ENCODE data around the gene STYXL2.

Gene STYXL2
- 0 reads per million in 3 donors for total RNA-seq

DNA sequence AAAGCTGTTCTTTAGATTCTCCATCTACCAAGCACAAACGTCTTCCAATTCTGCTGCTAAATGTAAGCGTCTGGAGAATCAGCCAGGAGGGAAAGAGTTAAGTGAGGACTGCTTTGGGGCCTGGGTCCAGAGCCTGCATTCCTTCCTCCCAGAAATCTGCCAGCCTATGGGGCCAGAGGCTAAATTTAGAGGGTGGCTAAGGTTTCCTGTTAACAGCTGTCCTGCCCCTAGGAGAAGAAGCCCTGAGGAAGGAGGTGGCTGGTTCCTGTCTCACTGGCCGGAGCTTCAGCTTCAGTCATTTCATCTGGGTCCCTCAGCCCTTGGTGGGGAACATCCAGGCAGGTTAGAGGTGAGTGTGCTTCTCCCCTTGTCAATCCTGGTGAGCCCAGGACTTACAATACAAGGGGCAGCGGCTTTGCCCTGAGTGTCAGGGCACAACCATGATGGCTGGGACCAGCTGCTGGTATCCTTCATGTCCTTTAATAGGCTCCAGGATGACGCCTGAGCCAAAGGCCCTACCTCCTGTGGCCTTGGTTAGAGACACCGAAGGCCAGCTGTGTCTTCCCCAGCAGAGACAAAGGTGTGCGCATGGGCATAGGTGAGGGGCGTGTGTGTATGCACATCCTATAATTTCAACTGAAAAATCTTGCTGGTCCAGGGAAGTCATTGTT lies at the start of gene STYXL2:
TSS of gene STYXL2 (plus strand) at position 230 of the 671 bp plus-strand sequence. CDS start 775 bp downstream, outside the sequence.
- no peaks in the 10 kb centered on the region for H3K36me3 ChIP-seq (ENCODE audit: control insufficient read depth, insufficient read depth, low read length)
- H3K4me1 ChIP-seq (ENCODE audit: control insufficient read depth, insufficient read depth, low read length, poor library complexity, severe bottlenecking), result peaks cover 13% of the 10 kb centered on the region
- no peaks in the 10 kb centered on the region for H3K9me3 ChIP-seq (ENCODE audit: control insufficient read depth, low read length)
- no peak within 1 kb of the TSS for H3K27ac ChIP-seq (ENCODE audit: insufficient read depth, low read length, poor library complexity, severe bottlenecking)
- no peaks in the 10 kb centered on the region for H3K27me3 ChIP-seq (replicated peaks; ENCODE audit: control insufficient read depth, insufficient read depth, low read length, poor library complexity, severe bottlenecking)
- H3K4me3 ChIP-seq (ENCODE audit: insufficient read depth, low read depth, low read length, poor library complexity, severe bottlenecking), result no peak within 1 kb of the TSS
- no peak for DNase-seq

DNA sequence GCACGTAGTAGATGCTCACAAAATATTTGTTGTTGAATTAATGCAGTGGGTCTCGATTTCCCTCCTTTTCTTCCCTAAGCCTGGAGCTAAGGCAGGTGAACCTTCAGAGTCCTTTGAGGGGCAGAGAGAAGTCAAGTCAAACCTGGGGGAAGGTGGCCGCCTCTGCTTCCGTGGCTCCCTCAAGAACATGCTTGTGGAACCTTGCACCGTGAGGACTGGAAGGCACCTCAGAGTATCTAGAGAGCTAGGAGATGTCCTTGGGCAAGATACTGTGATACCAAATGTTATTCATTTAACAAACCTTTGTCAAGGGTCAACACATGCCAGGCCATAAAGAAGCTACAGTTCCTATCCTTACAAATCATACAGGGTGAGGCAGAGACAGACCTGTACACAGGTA lies 42.0 kb upstream of the STYXL2 start:
- no peak for DNase-seq
- Histone ChIP-seq H3K4me3 (ENCODE audit: insufficient read depth, low read depth, low read length, poor library complexity, severe bottlenecking) (no peak overlapping the region), H3K36me3 (ENCODE audit: control insufficient read depth, insufficient read depth, low read length) (no peaks in the 10 kb centered on the region), H3K27me3 (replicated peaks; ENCODE audit: control insufficient read depth, insufficient read depth, low read length, poor library complexity, severe bottlenecking) (no peaks in the 10 kb centered on the region), H3K27ac (ENCODE audit: insufficient read depth, low read length, poor library complexity, severe bottlenecking) (no peak overlapping the region), H3K4me1 (ENCODE audit: control insufficient read depth, insufficient read depth, low read length, poor library complexity, severe bottlenecking) (no peaks in the 10 kb centered on the region), H3K9me3 (ENCODE audit: control insufficient read depth, low read length) (no peaks in the 10 kb centered on the region)

DNA sequence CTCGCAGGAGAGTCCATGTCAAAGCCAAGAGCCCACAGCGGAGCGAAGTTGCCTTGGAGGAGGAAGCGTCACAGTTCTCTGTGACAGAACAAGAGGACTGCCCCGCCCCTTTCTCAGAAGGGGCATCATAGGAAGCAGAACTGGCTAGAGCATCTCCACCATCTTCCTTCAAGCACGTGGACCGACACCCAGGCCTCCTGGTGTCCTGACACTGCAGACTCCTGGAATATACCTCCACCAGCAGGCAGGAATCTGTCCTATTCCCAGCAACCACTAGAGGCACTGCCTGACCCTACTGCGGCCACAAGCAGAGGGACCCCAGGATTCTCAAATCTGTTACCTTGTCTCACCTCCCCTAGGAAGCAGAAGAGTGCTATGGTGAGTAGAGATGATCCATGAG lies 41.5 kb upstream of the STYXL2 start:
- Histone ChIP-seq H3K27me3 (replicated peaks; ENCODE audit: control insufficient read depth, insufficient read depth, low read length, poor library complexity, severe bottlenecking) (no peaks in the 10 kb centered on the region), H3K36me3 (ENCODE audit: control insufficient read depth, insufficient read depth, low read length) (no peaks in the 10 kb centered on the region), H3K4me3 (ENCODE audit: insufficient read depth, low read depth, low read length, poor library complexity, severe bottlenecking) (no peak overlapping the region), H3K27ac (ENCODE audit: insufficient read depth, low read length, poor library complexity, severe bottlenecking) (no peak overlapping the region), H3K4me1 (ENCODE audit: control insufficient read depth, insufficient read depth, low read length, poor library complexity, severe bottlenecking) (no peaks in the 10 kb centered on the region), H3K9me3 (ENCODE audit: control insufficient read depth, low read length) (no peaks in the 10 kb centered on the region)
- no peak for DNase-seq

DNA sequence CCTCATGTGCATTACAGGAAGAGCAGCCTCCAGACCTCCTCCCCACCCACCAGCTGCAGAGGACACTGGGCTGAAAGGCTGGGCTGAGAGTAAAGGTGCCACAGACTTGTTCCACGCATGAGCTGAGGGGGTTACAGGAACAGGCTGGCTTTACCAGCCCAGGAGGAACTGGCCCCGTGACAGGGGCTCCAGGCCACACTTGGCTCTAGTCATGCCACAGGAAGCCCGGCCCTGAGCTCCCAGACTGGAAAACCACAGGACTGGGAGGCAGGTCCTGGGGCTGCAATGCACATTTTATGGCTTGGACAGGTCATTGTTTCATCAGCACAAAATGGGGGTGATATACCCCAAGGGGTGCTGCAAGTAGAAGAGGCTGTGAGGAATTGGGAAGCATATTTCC lies 39.3 kb upstream of the STYXL2 start:
- H3K4me3 ChIP-seq (ENCODE audit: insufficient read depth, low read depth, low read length, poor library complexity, severe bottlenecking), result no peak overlapping the region

DNA sequence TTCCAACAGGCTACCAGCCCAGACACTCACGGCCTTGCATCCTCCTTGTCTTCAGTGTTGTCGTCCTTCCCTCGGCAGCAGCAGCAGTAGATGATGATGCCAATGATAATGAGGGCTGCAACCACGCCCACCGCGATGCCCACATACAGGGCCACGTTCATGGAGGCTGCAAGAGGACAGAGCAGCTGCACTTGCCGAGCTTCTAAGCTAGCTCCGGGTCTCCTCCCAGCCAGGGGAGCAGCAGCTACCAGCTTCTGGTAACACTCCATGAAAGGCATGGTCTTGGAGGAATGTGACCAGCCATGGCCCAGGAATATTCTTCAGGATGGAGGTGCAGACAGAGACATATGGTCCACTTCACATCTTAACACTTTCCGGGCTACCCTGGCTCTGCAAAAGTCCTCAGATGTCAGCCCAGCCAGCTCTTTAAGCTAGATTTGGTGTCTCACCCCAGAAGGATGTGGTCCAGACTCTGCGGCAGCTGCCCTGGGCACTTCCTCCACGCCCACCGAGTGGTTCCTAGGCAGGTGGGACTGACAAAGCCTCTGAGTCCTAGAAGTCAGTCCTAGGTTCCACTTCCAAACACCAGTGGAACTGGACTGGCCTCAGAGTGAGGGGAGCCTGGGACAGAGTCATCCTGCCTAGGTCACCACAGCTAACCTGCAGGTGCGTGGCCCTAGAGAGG lies 38.8 kb upstream of the STYXL2 start:
- Histone ChIP-seq H3K27ac (ENCODE audit: insufficient read depth, low read length, poor library complexity, severe bottlenecking) (no peak overlapping the region), H3K9me3 (ENCODE audit: control insufficient read depth, low read length) (no peaks in the 10 kb centered on the region), H3K36me3 (ENCODE audit: control insufficient read depth, insufficient read depth, low read length) (no peaks in the 10 kb centered on the region), H3K27me3 (replicated peaks; ENCODE audit: control insufficient read depth, insufficient read depth, low read length, poor library complexity, severe bottlenecking) (no peaks in the 10 kb centered on the region), H3K4me1 (ENCODE audit: control insufficient read depth, insufficient read depth, low read length, poor library complexity, severe bottlenecking) (no peaks in the 10 kb centered on the region), H3K4me3 (ENCODE audit: insufficient read depth, low read depth, low read length, poor library complexity, severe bottlenecking) (no peak overlapping the region)
- no peak for DNase-seq

More for the DNA sequence above, 39.3 kb upstream of the STYXL2 start:
- Histone ChIP-seq H3K4me1 (ENCODE audit: control insufficient read depth, insufficient read depth, low read length, poor library complexity, severe bottlenecking) (no peaks in the 10 kb centered on the region), H3K36me3 (ENCODE audit: control insufficient read depth, insufficient read depth, low read length) (no peaks in the 10 kb centered on the region), H3K27me3 (replicated peaks; ENCODE audit: control insufficient read depth, insufficient read depth, low read length, poor library complexity, severe bottlenecking) (no peaks in the 10 kb centered on the region), H3K27ac (ENCODE audit: insufficient read depth, low read length, poor library complexity, severe bottlenecking) (no peak overlapping the region), H3K9me3 (ENCODE audit: control insufficient read depth, low read length) (no peaks in the 10 kb centered on the region)
- DNase-seq, result no peak

DNA sequence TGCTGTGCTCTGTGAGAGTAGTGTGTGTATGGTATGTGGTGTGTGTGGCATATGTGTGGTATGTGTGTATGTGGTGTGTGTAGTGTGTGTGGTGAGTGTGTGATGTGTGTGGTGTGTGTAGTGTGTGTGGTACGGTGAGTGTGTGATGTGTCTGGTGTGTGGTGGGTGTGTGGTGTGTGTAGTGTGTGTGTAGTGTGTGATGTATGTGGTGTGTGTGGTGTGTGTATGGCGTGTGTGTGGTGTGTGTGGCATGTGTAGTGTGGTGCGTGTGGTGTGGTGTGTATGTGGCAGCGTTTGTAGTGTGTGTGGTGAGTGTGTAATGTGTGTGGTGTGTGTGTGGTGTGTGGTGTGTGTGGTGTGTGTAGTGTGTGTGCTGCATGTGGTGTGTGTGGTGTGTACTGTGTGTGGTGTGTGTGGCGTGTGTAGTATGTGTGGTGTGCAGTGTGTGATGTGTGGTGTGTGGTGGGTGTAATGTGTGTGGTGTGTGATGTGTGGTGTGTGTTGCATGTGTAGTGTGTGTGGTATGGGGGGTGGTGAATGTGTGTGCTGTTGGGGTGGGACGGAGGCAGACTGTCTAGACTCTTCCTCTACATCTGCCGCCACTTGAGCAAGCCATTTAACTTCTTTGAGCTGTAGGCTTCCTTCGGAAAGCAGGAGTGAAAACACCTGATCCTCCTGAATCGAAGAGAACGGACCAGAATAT lies 37.2 kb upstream of the STYXL2 start:
- Histone ChIP-seq H3K27me3 (replicated peaks; ENCODE audit: control insufficient read depth, insufficient read depth, low read length, poor library complexity, severe bottlenecking) (no peaks in the 10 kb centered on the region), H3K9me3 (ENCODE audit: control insufficient read depth, low read length) (no peaks in the 10 kb centered on the region), H3K4me1 (ENCODE audit: control insufficient read depth, insufficient read depth, low read length, poor library complexity, severe bottlenecking) (no peaks in the 10 kb centered on the region), H3K36me3 (ENCODE audit: control insufficient read depth, insufficient read depth, low read length) (no peaks in the 10 kb centered on the region), H3K4me3 (ENCODE audit: insufficient read depth, low read depth, low read length, poor library complexity, severe bottlenecking) (no peak overlapping the region), H3K27ac (ENCODE audit: insufficient read depth, low read length, poor library complexity, severe bottlenecking) (no peak overlapping the region)
- DNase-seq, result no peak

DNA sequence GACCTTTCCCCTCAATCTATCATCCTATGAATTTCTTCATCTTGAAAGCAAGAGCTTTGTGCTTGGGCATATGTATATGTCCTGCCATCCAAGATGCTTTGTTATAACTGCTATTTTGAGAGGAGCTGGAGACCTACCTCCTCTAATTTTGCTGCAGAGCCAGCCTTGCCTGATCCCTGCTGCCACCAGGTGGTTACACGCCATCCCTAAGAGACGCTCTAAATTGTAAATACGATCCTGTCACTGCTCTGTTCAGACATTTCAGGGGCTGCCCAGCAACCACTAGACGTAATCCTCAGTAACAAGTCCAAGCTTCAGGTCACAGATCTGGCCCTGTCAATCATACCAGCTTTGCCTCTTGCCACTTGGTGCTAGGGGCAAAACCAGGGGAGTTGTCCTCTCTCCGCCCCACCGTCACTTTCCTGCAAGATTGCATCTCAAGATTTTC lies 36.6 kb upstream of the STYXL2 start:
- H3K4me3 ChIP-seq (ENCODE audit: insufficient read depth, low read depth, low read length, poor library complexity, severe bottlenecking), result no peak overlapping the region
- DNase-seq, result no peak

DNA sequence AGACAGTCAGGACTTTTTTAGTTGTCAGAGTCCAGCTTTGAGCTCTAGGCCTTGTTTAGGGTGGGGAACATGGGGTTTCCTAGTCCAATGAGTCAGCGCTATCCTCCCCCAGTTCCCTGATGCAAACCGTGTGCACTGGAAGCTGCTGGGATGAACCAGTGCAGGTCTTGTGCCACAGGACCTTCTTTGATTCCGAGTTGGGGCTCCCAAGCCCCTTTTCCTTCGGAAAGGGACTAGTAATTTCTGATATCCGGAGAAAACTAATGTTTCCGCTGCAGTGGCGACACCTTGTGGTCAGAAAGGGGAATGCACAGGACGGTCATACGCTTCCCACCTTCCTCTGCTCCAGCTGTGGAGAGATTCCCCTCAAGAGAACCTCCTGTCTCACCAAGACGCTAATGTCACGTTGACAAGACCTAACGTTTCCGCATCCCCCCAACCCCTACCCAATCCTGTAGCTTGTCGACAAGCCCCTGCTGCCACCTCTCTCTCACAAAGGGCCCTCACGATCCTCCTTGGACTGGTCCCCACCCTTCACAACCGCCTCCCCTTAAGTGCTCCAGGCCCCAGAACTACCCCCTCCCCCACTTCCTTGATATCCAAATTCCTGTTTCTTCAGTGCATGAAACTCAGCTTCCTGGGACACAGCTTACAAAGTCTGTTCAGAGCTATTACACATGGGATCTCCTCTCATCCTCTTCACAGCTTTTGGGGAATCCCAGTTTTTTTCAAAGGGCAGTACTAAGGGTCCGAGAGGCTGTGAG lies 34.6 kb upstream of the STYXL2 start:
- Histone ChIP-seq H3K4me1 (ENCODE audit: control insufficient read depth, insufficient read depth, low read length, poor library complexity, severe bottlenecking) (no peaks in the 10 kb centered on the region), H3K27ac (ENCODE audit: insufficient read depth, low read length, poor library complexity, severe bottlenecking) (no peak overlapping the region), H3K27me3 (replicated peaks; ENCODE audit: control insufficient read depth, insufficient read depth, low read length, poor library complexity, severe bottlenecking) (no peaks in the 10 kb centered on the region), H3K36me3 (ENCODE audit: control insufficient read depth, insufficient read depth, low read length) (no peaks in the 10 kb centered on the region), H3K9me3 (ENCODE audit: control insufficient read depth, low read length) (no peaks in the 10 kb centered on the region), H3K4me3 (ENCODE audit: insufficient read depth, low read depth, low read length, poor library complexity, severe bottlenecking) (peak overlapping the region; percentile 24)
- DNase-seq, result peak; percentile 44 to 58 (median 48)

More for the DNA sequence above, 36.6 kb upstream of the STYXL2 start:
- Histone ChIP-seq H3K27me3 (replicated peaks; ENCODE audit: control insufficient read depth, insufficient read depth, low read length, poor library complexity, severe bottlenecking) (no peaks in the 10 kb centered on the region), H3K4me1 (ENCODE audit: control insufficient read depth, insufficient read depth, low read length, poor library complexity, severe bottlenecking) (no peaks in the 10 kb centered on the region), H3K27ac (ENCODE audit: insufficient read depth, low read length, poor library complexity, severe bottlenecking) (no peak overlapping the region), H3K36me3 (ENCODE audit: control insufficient read depth, insufficient read depth, low read length) (no peaks in the 10 kb centered on the region), H3K9me3 (ENCODE audit: control insufficient read depth, low read length) (no peaks in the 10 kb centered on the region)

DNA sequence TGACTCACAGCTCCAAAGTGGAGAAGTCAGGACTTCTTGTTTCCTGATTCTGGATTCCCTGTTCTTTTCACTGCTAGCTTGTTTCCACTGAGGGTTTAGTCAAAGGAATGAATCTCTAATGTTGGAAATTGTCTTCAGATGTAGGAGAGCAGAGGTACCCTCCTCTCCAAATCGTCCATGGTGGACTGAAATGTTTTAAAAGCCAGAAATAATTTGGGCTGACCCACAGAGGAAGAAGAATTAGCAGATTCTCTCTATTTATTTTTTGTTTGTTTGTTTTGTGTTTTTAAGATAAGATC lies 34.1 kb upstream of the STYXL2 start:
- no peak overlapping the region for H3K27ac ChIP-seq (ENCODE audit: insufficient read depth, low read length, poor library complexity, severe bottlenecking)
- H3K27me3 ChIP-seq (replicated peaks; ENCODE audit: control insufficient read depth, insufficient read depth, low read length, poor library complexity, severe bottlenecking), result no peaks in the 10 kb centered on the region
- H3K4me3 ChIP-seq (ENCODE audit: insufficient read depth, low read depth, low read length, poor library complexity, severe bottlenecking), result no peak overlapping the region
- H3K4me1 ChIP-seq (ENCODE audit: control insufficient read depth, insufficient read depth, low read length, poor library complexity, severe bottlenecking), result no peaks in the 10 kb centered on the region
- no peaks in the 10 kb centered on the region for H3K36me3 ChIP-seq (ENCODE audit: control insufficient read depth, insufficient read depth, low read length)
- H3K9me3 ChIP-seq (ENCODE audit: control insufficient read depth, low read length), result no peaks in the 10 kb centered on the region
- no peak for DNase-seq
